Chondrocyte (in vitro differentiated cells): ENCODE measurements around the gene WDR90. TPM values are rescaled to one million over a fixed set of nuclear protein-coding genes. Genes with fewer than 3 reads are reported as not detected.

Experiments used
- DNase-seq: peaks from one replicate; pipeline ENCODE4 v3.0.0; 2021; ENCODE audit warnings: mixed read lengths, low spot score
- H3K27ac Mint-ChIP-seq: one replicate; pipeline ENCODE4 v1.8.0; 2021; ENCODE audit warnings: mild to moderate bottlenecking, moderate library complexity, mixed read lengths; ENCODE audit not compliant: unreplicated experiment
- H3K27me3 Mint-ChIP-seq: 2 replicates; pipeline ENCODE4 v1.8.0; 2021; ENCODE audit warnings: low read depth, mixed read lengths
- H3K36me3 Mint-ChIP-seq: 2 replicates; pipeline ENCODE4 v1.8.0; 2021; ENCODE audit warnings: low read depth, mixed read lengths
- H3K4me1 Mint-ChIP-seq: 2 replicates; pipeline ENCODE4 v1.8.0; 2021; ENCODE audit warnings: low read depth, mild to moderate bottlenecking, mixed read lengths
- H3K4me3 Mint-ChIP-seq: one replicate; pipeline ENCODE4 v1.8.0; 2021; ENCODE audit warnings: mild to moderate bottlenecking, moderate library complexity, mixed read lengths; ENCODE audit not compliant: unreplicated experiment
- H3K9me3 Mint-ChIP-seq: 2 replicates; pipeline ENCODE4 v1.8.0; 2021; ENCODE audit warnings: low read depth, mixed read lengths
- total RNA-seq: library from RNA; stranded (reverse); gene quantifications from 3 replicates; pipeline ENCODE4 v1.2.1, GENCODE V29; 2021
- TF ChIP-seq, protein P1 (sequence below): fragments of 200-600 bp; sonication (generic); IDR thresholded peaks from 2 replicates; pipeline ENCODE4 v1.5.0; 2021; ENCODE audit warnings: antibody characterized with exemption, mild to moderate bottlenecking, moderate library complexity

WDR90 gene
- total RNA-seq, 1 donor from 2014 or later: 17.0 TPM

DNA sequence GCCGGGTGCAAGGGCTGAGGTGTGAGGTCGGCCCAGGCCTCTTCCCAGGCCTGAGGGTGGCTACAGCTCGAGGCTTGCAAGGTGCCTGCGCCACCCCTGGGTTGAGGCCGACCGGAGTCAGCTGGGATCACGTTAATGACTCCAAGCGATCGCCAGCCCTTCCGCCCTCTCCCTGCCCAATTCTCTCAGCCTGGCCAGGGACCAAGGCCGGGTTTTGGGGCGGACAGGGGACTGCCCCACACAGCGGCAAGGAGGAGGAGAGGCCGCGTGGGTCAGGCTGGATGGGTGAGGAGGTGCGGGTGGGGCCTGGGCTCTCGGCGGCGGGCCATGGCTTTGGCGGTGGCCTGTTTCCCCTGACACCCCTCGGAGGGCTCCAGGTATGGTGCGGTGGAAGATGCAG is 44.2 kb downstream of the WDR90 start:
- Mint-ChIP-seq H3K27me3 (peaks cover 23% of the 10 kb centered on the region), H3K36me3 (peaks cover 1% of the 10 kb centered on the region), H3K4me1 (peaks cover 19% of the 10 kb centered on the region), H3K4me3 (no peak overlapping the region), H3K9me3 (no peaks in the 10 kb centered on the region), H3K27ac (no peak overlapping the region)
- TF ChIP-seq, protein P1, sequence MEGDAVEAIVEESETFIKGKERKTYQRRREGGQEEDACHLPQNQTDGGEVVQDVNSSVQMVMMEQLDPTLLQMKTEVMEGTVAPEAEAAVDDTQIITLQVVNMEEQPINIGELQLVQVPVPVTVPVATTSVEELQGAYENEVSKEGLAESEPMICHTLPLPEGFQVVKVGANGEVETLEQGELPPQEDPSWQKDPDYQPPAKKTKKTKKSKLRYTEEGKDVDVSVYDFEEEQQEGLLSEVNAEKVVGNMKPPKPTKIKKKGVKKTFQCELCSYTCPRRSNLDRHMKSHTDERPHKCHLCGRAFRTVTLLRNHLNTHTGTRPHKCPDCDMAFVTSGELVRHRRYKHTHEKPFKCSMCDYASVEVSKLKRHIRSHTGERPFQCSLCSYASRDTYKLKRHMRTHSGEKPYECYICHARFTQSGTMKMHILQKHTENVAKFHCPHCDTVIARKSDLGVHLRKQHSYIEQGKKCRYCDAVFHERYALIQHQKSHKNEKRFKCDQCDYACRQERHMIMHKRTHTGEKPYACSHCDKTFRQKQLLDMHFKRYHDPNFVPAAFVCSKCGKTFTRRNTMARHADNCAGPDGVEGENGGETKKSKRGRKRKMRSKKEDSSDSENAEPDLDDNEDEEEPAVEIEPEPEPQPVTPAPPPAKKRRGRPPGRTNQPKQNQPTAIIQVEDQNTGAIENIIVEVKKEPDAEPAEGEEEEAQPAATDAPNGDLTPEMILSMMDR: no peak
- DNase-seq: no peak

DNA sequence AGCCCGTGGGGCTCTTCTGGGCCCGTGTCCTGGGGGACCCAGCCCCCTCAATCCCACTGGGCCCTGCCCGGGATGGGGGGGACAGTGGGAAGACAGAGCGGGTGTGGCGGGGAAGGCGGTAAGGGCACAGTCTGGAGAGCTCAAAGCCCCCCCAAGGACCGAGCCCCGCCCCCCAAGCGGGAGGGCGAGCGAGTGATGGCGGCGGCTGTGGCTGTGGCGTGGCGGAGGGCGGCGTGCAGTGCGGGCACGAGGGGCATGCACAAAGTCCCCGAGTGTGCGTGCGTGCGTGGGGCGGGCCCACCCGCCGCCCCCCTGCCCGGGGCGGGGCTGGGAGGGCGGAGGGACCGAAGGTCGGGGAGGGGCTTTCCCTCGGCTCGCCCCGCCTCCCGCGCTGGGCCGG is 44.6 kb downstream of the WDR90 start:
- peaks cover 16% of the 10 kb centered on the region for H3K4me1 Mint-ChIP-seq
- no peak overlapping the region for H3K27ac Mint-ChIP-seq
- H3K36me3 Mint-ChIP-seq: peaks cover 1% of the 10 kb centered on the region
- TF ChIP-seq, protein P1: no peak
- H3K9me3 Mint-ChIP-seq: no peaks in the 10 kb centered on the region
- no peak for DNase-seq
- peaks cover 23% of the 10 kb centered on the region for H3K27me3 Mint-ChIP-seq
- no peak overlapping the region for H3K4me3 Mint-ChIP-seq

DNA sequence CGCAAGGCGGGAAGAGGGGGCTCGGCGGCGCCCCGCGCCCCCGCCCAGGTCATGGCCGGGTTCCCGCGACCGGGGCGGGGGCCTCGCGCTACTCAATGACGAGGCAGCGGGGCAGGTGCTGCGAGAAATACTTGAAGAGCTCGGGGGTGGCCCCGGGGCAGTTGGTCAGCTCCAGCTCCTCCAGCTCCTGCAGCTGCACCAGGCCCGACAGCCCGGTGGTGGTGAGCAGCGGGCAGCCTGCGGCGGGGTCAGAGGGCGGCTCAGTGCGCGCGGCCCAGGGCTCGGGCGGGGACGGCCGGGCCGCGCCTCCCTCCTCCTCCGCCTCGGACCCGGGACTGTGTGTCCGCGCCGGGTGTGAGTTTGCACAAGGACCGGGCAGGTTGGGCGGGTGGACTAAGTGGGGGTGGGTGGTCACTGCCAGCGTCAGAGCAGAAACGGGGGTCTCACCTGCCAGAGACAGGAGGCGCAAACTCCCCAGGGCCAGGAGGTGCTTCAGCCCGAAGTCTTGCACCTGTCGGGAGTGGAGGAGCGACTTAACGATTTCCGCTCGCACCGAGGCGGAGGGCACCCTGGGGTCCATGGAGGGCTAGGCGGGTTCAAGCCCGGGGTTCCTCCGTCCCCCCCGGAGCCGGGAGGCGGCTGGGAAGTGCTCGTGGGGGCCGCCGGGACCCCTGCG is 45.2 kb downstream of the WDR90 start:
- Mint-ChIP-seq H3K9me3 (no peaks in the 10 kb centered on the region), H3K4me3 (no peak overlapping the region), H3K27ac (no peak overlapping the region), H3K4me1 (peaks cover 11% of the 10 kb centered on the region), H3K36me3 (peaks cover 1% of the 10 kb centered on the region), H3K27me3 (peaks cover 23% of the 10 kb centered on the region)
- TF ChIP-seq, protein P1: no peak
- DNase-seq: no peak

DNA sequence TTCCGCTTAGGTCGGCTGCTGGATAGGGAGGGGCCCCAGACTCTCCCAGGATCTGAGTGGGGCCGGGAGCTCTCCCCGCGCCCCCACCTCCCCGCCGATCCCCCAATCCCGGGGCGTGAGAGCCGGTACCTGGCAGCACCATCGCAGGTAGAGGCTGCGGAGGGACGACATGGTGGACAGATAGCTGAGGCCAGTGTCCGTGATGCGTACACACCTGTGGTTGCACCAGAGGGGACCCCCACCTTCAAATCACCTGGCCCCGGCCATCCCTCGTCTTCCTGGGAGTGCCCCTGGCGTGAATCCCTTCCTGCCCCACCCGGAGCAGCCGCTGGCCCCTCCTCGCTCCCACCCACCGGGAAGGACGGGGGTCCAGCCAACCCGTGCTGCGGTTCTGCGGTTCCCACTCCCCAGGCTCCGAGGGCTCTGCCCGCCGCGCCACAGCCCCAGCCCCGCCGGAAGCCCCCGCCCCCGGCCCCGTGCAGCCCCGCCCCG is 45.7 kb downstream of the WDR90 start:
- H3K9me3 Mint-ChIP-seq: no peaks in the 10 kb centered on the region
- no peak overlapping the region for H3K27ac Mint-ChIP-seq
- peaks cover 5% of the 10 kb centered on the region for H3K4me1 Mint-ChIP-seq
- DNase-seq: no peak
- H3K36me3 Mint-ChIP-seq: peaks cover 1% of the 10 kb centered on the region
- TF ChIP-seq, protein P1: no peak
- H3K27me3 Mint-ChIP-seq: peaks cover 23% of the 10 kb centered on the region
- no peak overlapping the region for H3K4me3 Mint-ChIP-seq

DNA sequence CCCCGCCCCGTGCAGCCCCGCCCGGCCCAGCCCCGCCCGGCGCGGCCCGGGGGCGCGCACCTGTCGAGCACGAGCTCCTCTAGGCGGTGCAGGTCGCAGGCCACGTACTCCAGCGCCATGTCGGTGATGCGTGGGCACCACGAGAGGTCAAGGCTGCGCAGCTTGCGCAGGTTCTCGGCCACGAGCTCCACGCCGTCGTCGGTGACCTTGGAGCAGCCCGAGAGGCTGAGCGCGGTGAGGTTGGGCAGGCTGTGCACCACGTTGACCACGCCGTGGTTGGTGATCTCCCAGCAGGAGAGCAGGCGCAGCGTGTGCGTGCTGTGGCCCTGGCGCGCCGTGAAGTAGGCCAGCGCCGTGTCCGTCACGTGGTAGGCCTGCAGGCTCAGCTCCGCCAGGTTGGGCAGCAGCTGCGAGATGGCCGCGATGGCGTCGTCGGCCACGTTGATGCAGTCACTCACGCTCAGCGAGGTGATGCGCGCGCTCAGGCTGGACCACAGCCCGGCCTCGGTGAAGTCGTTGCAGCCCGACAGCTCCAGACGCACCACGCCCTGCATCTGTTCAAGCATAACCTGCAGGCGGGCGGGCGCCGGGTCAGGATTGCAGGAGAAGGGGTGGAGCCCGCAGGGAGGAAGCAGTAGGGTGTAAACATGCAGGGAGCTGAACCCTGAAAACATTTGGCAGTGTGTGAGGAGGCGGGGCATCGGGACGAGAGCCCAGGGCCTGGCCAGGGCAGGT is 46.4 kb downstream of the WDR90 start:
- Mint-ChIP-seq H3K36me3 (peaks cover 1% of the 10 kb centered on the region), H3K9me3 (no peaks in the 10 kb centered on the region), H3K4me3 (no peak overlapping the region), H3K27ac (no peak overlapping the region), H3K27me3 (peaks cover 23% of the 10 kb centered on the region), H3K4me1 (peaks cover 4% of the 10 kb centered on the region)
- TF ChIP-seq, protein P1: no peak
- no peak for DNase-seq
